ENCODE results near the gene SPOCK1.

The SPOCK1 gene

DNA sequence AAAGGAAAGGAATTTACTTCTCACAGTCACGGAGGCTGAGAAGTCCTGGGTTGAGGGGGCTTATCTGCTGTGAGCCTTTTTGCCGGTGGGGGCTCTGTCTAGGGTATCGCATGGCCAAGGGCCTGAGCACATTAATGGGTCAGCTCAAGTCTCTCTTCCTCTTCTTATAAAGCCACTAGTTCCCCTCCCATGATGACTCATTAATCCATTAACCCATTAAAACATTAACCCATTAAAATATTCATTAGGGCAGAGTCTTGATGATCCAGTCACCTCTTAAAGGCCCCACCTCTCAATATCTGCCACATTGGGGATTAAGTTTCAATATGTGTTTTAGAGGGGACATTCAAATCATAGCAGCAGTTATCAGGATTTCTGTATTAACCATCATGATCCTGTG lies 406.3 kb downstream of the SPOCK1 start:
- no peak for DNase-seq

DNA sequence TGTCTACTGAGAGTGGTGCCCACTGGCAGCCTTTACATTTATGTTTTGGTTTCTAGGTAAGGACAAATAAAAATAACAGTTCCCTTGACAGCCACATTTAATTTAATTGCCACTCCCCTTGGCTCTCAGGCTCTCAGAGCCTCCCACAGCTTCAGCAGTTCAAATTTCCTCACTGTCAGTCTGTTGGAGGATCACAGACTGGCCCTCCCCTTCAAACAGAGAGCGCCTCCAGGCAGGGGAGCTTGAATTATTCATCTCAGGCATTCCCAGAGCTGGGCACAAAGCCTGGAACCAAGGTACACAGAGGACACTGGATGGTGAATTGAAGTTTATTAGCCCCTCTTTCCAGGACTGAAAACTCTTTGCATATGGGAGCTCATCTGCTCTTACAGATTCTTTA lies 407.7 kb downstream of the SPOCK1 start:
- no peak for DNase-seq

DNA sequence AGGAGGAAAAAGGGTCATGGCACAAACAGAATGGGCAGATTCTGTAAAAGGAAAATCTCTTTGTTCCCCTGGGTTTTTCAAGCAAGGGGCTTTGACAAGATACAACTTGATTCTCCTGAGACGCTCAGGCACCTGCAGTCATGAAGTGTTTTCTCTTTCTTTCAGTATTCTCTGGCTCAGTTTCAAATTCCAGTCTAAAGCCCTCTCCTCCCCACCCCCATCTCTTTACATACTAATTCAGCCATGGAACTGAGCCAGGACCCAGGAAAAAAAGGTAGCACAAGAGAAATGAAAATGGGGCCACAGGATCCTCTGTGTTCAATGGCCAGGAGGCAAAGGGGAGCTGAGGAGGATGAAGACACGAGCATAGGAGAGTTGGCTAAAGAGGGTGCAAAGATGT lies 408.4 kb downstream of the SPOCK1 start:
- DNase-seq = no peak

DNA sequence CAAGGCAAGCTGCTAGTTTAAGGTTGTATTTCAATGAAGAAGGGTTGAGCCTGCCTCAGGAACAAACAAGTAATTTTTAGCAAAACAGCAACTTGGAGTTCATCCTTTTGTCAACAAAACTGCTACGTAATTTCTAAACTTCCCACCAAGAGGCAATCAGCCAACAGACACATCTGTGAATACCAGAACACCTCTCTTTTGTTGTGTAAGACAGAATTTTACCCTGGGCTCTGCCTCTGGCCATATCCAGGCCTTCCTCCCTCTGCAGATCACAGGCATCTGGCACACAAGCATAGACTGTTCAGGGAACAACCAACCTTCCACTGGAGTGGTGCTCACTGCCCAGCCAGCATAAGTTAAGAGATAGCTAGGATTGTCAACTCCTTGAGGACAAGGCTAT lies 409.0 kb downstream of the SPOCK1 start:
- DNase-seq = no peak

DNA sequence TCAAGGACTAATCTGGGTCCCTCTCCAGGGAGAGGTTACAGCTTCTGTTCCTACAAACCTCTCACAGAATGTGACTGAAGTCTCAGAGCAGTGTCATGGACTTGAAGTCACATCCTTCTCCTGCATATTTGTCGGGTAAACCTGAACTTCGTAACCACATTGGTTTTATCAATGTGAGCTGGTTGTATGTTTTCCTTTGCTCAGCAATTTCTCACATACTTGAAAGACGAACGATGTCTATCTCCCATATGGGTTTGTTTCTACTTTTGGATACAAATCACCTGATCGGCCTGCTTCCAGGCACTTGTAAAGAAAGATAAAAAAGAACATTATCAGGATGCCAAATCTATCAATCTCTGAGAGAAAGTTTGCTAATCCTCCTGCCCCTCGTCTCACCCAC lies 411.0 kb downstream of the SPOCK1 start:
- DNase-seq = no peak

DNA sequence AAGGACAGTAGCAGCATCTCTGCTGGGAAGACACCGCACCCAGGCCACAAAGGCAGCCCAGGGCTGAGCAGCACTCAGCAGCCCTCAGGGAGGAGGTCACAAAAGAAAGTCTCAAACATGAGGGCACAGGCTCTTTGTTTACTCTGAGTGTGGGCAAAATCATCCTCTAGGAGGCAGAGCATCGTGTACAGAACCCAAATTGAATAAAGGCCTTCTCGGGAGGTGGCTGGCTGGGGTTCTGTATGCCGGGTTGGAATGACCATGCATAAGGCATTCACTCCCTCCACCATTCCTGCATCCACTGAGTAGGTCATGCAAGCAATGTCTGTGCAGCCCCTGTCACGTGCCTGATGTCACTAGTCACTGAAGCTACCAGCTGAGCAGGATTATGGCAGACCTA lies 412.8 kb downstream of the SPOCK1 start:
- no peak for DNase-seq

DNA sequence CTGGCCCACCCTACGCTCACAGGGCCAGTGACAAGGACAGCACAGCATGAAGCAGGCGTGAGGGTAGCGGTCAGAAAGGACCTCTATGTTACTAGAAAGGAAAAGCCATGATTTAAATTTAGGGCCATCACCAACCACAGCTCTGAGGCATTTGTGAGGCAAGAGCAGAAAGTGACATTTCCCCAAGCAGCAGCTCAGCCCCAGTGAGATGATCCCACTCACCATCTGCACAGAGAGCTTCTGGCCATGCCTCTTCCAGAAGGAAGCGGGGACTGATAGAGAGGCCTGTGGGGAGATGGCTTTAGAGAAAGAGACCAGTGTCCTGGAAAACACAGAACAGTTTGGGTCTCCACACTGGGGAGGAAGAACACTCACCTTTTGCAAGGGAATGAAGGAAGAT lies 413.9 kb downstream of the SPOCK1 start:
- no peak for DNase-seq

DNA sequence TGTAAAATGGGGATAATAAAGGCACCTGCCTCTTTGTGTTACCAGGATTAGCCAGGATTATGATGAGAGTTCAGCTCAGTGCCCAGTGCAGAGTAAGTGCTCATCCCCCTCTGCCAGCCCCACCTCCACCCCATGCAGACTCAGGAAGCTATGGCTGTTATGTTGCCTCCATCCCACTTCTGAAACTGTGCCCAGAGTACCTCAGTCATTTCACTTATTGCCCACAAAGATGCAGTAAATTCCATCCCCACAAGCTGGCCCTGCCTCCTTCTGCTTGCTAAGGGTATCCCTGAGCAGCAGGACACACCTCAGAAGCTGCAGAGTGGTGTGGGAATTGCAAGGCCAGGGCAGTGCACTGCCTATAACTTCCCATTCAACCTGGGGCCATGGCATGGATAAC lies 415.1 kb downstream of the SPOCK1 start:
- no peak for DNase-seq

DNA sequence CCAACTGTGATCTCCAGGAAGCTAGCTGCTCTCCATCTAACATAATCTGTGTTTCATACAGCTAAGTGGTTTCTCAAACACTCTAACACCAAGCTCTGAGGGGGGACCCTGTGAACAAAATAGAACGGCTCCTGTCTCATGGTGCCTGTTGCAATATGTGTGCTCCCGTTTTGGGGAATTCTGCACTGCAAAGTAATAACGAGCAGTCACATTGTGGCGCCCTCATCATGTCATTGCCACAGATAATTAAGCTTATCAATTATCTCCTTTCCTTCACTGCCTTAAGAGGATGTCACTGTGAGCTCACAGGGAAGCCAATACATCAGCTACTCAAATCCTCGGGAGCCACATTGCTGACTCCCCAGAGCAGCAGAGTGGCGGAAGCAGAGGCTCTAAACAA lies 416.2 kb downstream of the SPOCK1 start:
- no peak for DNase-seq

DNA sequence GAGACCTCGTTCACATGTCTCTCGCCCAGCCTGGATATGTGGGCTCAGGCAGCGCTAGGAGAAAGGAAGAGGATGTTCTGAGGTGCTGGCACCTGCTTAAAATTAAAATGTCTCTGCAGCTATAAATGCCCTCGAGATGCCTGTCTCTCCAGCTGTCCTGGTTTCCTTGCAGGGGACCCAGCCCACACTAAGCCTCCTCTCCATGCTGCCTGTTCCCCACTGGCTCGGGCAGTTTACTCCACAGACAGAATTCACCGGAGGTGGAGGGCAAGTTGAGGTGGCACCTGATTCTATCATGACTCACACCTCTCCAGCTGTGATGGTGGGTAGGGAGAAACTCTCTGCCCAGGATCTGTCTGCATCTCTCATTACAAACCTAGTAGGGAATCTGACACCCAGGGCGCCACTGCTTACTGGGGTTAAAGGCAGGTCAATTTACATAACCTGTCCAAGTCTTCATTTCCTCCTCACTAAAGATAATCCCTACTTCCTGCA lies 420.9 kb downstream of the SPOCK1 start:
- DNase-seq = no peak

DNA sequence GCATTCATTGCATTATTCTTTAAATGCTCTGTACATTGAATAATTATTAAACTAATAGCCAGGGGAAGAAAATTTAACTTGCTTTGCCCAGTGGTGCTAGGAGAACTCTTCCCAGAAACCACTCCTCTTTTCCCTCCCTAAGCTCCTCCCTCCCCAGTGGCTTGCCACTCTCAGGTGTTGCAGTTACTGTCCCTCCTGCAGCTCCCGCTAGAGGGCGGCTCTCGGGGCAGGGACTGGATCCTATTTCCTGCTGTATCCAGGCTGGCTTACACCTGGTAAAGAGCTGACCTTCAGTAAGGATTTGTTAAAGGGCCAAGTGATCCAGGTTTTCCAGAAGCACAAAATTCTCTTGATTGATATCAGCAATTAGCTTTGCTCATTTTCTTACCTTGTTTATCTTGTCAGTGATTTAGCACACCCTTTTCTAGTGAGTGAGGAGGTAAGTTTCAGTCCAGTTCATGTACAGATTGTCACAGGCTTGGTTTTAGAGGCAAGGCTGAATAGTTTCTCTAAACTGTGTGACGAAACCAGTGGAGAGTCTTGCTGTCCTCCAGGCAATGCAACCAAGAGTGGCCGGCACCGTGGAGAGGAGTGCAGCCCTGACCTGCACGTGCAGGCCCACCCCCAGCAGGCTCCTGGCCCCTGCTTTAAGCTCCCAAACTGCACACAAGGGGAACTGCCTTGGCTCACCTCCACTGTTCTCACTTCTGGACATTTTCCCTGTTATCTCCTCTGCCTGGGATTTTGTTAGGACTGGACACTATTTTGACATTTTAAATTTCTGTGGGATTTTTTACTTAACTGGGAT lies 423.8 kb downstream of the SPOCK1 start:
- DNase-seq = no peak

DNA sequence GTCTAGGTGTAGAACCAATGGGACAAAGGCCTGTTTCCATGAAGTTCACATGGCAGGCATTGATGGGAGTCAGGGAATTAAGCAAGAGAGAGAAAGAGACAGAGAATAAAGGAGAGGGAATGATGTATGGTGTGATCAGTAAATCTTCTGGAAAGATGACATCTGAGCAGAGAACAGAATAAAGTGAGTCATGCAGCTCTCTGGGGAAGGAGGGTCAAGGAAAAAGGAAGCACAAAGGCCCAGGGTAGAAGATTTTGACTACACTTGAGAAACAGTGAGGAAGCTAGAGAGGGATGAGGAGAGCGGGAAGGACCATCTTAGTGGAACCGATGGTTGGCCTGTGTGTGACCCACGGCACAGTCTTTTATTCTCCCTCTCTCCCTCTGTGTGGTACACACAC lies 425.9 kb downstream of the SPOCK1 start:
- DNase-seq = no peak

DNA sequence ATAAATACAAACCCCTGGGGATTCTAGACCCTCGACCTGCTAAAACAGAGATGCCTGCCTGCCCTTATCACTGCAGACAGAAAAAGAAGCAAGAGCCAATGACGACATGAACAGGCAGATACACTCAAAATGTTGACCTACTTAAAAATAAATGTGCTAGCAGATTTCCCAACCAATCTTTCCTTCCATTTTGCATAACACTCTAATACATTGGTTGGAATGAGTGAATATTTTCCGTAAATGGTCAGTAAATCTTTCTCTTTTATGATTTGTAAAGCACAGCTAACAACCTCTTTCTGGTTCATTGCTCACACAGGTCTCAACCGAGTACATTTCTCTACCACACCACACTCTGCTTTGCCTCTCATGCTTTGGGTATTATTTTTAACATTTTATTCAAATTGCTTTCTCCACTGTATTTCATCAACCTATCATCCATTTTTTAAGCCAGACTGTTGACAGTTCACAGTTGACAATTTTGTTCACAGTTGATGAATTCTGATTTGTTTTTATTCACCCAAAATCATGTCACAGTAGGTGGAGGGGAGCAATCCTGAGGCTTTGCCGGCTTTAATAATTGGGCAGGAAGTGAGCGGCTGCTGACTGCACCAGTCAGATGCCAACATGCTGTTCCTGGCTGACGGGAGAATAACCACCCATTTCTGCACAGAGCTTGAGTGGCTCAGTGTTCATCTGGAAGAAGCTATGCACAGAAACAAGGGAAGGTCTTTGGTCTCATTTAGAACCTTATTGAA lies 426.6 kb downstream of the SPOCK1 start:
- DNase-seq = no peak

DNA sequence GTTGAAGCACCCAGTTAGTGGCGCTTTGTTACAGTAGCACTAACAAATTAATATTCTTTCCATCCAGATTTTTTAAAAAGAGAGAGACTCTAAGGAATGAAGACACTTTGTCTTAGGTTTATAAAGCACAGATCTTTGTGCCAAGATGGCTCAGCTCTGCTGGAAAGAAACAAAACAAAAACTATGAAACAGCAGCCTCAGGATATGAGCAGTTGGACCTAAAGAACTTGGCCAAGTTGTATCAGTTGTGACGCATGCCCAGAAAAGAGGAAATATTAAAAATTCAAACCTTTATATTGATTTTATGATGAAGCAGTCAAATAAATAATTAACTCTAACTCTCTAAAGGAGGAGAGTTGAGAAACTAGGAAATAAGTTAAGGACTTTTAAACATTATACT lies 427.2 kb downstream of the SPOCK1 start:
- no peak for DNase-seq

DNA sequence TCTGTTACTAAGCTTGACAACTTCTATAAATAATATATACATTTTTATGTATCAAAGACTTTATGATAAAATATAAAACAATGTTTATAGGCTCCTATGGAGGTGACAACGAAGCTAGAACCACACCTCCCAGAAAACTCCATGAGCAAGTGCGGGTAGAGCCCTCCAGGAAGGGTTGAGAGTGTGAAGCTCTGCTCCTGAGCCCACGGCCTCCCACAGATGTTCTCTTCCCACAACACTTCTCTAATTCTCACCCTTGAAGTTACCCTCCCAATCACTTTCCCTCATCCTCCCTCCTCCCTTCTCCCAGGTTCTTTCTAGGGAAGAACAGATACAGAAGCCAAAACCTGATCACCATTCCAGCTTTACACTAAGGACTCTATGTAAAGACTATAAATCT lies 427.6 kb downstream of the SPOCK1 start:
- DNase-seq = no peak

DNA sequence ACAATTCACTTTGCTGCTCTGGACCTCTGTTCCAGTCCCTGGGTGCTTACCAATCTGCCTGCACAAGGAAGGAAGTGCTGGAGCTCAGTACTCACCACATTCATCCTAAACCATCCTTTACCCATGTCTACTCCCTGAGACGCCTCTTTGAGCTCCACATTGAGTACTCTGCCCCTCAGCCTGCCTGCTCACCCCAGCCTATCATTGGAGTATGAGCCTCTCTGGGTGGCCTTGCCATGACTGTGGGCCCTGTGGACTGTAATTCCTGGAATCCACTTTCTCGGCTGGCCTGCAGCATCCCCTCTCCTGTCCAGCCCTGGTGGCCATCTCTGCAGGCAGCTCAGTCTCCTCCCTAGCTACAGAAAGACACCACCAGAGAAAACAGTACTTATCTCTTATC lies 428.6 kb downstream of the SPOCK1 start:
- no peak for DNase-seq

DNA sequence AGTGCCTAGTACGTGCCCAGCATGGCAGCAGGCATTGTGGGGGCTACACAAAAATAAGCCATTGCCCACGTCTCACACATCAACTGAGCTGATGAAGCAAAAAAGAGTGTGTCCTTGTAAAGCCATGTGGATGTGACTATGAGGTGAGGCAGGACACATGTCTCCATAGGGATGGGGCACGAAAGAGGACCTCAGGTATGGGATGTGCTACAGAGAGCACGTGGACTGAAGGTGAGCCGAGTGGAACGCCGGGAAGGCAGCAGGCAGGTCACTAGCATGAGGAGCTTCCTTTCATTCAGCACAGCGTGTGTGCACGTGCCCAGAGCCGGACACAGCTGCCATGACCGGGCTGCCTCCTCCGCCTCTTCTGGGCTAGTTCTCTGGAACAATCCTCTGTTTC lies 429.8 kb downstream of the SPOCK1 start:
- DNase-seq = no peak

DNA sequence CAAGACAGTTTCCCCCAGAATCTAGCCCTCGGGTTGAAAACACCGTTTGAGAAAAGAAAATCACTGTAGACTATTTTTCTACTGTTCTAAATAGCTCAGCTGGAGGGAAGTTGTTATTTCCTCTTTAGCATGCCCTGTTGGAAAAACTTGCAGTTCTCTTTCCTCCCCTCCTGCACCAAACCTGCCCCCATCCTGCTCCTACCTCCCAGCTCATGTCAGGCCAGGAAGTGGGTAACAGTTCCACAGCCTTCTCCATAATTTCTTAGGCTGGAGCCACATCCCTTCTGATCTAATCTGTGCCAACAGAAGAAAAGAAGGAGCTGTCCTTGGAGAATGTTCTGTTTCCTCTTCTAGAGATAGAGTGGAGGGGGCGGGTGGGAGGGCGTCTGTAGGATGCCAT lies 437.7 kb downstream of the SPOCK1 start:
- DNase-seq = no peak

DNA sequence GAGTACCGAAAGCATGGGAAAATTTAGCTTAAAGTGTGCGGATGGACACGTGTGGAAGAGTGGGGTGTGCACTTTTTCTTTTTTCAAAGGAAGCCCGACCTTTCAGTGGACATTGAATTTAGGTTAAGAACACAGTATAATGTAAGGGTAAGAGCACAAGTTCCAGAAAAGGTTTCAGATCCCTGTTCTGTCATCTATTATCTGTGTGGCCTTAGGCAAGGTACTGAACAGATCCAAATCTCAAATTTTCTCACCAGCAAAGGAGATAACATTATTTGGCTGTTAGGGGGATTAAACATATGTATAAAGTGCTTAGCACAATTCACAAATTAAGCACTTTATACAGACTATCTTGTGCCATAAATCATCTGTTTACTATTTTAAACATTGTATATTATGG lies 441.0 kb downstream of the SPOCK1 start:
- no peak for DNase-seq

DNA sequence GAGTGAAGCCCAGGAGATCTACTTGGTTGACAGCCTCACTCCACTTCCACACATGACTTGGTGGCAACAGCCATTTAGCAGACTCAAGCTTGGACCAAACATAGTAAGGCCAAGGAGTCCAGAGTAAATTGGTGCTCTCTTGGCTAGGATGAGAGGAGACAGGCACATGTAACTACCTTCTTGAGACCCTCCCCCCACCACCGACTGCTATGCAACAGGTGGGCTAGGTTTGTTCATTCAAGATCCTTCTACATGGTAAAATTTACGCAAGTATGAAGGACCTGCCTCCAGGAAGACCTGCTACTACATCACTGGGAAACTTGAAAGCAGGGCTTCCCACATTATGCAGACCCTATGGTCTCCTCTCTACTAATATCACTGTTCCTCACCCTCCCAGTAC lies 442.4 kb downstream of the SPOCK1 start:
- DNase-seq = no peak

DNA sequence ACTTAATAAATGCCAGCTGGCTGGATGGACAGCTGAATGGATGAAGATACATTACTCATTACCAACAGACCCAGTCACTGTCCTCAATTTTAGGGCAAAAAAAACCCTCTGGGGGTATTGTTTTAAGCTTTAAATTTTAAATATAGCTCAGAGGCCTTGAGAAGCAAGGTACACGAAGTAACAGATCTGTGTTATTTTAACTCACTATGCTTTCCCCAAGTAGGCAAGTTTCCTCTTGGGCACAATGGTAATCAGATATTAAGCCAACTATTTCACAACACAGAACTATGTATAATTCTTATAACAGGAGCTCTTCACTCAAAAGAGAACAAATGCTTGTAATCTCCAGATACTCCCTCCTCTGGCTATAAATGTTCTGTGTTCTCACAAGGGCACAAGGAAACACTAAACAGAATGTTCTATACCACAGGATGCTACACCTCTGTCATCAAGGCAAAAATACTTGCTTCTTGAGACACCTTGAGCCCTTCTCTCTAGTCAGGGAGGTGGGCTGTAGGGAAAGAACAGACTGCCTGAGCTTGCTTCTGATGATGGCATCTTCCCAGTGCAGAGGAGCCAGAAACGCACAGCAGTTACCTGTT lies 443.8 kb downstream of the SPOCK1 start:
- no peak for DNase-seq

DNA sequence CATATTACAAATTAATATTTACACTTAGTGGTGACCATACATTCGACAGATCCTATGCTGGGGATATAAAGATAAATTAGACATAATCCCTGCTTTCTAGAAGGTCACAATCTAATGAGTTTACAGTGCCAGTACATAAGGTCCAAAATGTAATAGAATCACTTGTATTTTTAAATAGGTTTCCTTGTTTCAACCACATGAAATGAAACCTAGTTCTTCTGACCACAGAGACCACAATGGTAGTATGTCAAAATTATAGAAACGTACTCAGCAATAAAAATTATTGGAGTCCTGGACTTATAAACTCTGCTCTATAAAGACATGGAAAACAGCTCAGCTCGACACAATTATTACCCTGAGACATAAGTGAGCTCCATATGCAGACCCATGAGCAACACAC lies 444.3 kb downstream of the SPOCK1 start:
- DNase-seq = no peak

DNA sequence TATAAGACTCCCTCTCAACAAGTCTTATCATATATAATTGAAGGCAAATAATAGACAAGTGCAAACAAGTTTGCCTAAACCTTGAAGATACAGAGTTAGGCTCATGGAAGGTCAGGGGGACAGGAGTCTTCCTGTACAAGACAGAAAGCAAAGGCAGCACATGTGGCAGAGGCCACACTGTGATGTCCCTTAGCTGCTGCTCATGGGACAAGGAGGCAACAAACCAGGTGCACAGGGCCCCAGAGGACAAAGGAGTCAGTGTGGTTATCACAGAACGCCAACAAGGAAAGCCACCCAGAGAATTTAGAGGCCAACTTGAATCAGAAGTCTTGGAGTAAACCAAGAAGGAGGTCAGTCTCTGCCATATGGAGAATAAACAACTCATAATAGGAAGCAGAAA lies 444.8 kb downstream of the SPOCK1 start:
- DNase-seq = no peak

DNA sequence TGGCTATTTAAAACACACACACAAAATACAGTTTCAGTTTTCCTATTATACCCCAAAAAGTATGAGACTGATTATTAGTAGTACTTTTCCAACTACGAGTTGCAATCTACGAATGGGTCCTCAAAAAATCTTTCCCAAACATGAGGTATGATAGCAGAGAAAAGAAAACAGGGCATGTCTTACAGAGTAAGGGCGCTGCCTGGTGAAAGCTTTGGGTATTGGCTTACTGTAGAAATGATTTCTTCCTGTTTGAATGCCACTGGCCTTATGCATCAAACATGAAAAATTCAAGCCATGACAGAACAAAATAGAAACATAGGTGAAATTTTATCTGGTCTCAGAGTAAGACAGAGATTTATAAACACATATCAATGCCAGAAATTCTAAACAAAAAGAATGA lies 448.0 kb downstream of the SPOCK1 start:
- no peak for DNase-seq

All from CD4-positive, alpha-beta T cell treated with Interleukin-4 for 1 hour (primary cell).